ENCODE data around the gene SALL2.

SALL2 gene

DNA sequence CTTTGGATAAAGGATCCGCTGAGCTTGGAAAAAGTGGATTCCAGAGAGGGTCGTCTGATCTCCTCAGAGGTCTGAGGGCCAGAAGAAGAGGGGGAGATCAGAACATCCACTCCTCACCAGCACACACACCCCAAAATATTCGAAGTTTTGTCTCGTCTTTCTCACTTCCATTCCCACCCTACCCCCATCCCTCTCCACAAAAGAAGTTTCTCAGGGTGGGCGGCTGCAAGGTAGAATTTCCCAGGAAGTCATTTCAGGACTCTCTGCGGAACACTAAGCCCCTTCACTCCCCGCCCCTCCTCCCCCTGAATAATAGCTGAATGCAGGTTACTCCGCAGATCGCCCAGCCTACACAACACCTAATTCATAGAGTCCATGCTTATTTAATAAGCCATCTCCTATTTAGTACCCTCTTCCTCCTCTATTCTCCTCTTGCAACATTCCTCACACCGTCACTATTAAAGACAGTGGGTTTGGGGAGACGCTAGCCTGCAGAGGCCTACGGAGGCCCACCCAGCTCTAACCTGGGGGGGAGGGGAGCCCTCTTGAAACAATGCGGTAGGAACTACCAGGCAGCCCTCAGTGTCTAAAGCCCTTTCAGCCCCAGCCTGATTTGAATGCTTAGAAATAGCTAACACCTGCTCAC is 649 bp upstream of the SALL2 start:
- no peak for DNase-seq

DNA sequence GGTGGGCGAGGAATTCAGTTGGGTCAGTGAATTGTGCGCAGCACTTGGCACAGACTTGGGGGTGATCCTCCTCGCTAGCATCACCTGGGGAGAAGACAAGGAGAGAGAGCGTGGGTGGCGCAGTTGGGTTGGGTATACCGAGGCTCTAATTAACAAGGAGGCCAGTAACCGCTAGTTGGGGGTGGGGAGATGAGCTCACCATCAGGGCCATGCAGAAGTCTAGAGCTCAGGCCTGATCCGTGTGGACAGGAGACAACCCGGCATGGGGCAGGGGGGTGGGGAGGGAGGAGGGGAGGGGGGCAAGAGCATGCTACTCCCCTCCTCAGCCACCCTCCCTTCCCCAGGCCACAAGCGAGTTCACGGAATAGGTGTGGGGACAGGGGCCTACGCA is 580 bp downstream of the SALL2 start:
- DNase-seq = no peak

DNA sequence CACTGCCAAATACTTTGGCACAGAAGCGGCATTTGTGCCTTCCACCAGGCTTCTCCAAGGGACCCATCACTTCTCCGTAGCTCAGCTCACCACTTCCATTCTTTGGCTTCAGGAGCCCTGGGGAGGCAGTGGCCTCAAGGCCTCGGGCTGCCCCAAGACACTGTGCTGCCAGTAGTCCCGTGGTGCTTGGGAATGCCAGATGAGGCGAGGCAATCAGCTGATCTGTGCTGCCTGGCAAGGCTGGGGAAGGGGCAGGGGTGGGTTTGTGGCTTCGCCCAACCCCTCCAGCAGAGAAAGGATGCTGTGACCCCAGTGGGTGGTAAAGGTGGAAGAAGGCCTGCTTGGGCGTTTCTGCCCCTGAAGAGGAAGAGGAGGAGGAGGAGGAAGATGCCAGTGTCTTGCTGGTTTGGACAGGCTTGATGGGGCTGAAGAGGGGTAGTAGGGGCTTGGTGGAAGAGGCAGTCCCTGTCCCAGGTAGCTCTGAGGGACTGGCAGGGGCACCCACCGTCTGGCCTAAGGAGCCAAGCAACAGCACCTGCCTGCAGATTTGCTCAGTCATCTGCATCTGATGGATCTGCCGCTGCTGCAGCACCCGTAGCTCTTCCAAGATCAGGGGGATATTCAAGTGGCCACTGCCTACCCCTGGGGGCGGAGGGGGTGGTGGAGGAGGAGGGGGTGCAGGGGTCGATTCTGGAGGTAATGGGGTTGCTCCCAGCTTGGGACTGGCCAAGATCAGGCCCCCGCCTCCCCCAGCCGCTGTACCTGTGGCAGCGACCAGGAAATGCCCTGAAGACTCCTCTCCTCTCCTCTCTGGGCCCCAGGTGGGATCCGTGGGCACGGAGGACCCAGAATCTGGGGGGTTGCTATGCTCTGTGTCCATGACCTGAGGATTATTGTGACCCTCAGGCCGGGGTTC is 1.3 kb downstream of the SALL2 start:
- no peak for DNase-seq

DNA sequence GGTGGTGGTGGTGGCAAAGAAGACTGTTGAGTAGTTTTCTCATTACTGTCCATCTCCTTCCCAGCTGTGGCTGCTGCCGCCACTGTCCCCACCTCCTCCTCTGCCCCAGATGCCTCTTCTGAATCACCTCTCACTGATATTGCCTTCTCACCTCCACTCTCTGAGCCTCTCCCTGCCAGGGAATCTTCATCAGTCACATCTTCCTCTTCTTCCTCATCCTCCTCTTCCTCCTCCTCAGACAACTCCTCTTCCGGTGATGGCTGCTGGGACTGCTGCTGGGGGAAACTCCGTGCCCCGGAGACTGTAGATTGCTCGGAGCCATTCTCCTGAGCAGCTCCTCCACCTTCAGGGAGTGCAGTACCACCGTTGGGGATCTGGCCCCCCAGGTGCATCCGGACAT is 2.9 kb downstream of the SALL2 start:
- DNase-seq = no peak

DNA sequence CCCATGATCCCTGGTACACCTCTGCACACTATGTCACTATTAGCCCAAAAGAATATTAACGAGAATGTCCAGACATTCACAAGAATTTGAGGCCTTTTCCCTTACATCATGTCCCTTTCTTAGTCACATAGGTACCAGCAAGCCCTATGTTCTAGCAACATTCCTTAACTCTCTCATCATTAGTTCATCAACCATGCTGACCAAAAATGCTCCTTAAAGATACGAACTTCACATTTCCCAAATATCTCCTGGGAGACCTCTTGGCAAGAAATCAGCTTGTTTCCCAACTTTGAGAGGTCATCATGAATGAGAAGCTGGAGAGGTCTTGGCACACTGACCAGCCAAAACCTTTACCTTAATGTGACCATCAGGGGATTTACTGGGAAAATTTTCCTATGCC is 4.6 kb downstream of the SALL2 start:
- no peak for DNase-seq

DNA sequence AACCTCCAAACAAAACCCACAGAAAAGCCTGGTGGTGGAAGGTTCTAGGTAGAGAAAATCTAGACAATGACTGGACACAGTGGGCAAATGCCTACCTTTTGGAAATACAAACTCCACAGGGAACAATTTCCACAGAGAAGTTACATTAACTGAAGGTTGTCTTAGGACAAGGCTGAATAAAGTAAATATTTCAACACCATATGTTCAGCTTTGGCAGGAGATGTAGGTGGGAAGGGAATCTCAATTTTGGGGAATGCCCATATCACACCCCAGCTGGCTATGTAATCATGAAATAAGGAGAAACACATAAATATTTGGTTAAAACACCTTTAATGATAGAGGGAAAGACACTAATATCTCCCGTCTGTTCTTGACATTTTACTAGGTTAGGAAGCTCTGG is 5.4 kb downstream of the SALL2 start:
- peak; percentile 53 for DNase-seq

DNA sequence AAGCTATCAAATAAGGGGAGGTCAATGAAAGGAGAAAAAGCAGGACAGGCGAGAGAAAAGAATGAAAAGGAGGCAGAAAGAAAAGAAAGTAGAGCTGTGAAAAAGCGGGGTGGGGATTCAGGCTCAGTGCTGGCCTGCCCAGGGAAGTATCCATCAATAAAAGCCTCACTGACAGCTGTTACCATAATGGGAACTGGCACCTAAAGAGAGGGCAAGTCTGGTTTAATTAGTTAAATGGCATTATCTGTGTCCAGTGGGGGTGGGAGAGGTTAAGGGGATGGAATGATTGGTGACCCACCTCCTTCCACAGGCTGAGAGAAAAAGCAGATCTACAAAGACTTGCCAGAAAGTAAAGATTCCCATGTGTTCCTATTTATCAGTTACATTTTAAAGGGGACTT is 7.4 kb downstream of the SALL2 start:
- no peak for DNase-seq

DNA sequence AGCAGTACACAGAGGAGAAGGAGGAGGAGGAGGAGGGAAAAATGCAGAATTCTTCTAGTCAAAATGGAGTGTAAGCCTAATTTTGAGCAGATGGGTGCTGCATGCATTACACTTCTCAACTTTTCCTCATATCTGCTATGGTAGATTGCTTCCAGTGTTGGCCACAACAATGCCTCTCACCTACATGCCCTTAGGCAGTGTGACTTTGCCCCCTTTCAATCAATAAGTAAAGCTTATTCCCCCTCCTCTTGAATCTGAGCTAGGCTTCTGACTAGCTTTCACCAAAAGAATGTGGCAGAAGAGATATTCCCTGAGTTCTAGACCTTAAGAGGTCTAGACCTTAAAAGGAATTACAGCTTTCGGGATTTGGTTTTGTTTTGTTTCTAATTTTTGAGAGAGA is 11.8 kb downstream of the SALL2 start:
- no peak for DNase-seq

DNA sequence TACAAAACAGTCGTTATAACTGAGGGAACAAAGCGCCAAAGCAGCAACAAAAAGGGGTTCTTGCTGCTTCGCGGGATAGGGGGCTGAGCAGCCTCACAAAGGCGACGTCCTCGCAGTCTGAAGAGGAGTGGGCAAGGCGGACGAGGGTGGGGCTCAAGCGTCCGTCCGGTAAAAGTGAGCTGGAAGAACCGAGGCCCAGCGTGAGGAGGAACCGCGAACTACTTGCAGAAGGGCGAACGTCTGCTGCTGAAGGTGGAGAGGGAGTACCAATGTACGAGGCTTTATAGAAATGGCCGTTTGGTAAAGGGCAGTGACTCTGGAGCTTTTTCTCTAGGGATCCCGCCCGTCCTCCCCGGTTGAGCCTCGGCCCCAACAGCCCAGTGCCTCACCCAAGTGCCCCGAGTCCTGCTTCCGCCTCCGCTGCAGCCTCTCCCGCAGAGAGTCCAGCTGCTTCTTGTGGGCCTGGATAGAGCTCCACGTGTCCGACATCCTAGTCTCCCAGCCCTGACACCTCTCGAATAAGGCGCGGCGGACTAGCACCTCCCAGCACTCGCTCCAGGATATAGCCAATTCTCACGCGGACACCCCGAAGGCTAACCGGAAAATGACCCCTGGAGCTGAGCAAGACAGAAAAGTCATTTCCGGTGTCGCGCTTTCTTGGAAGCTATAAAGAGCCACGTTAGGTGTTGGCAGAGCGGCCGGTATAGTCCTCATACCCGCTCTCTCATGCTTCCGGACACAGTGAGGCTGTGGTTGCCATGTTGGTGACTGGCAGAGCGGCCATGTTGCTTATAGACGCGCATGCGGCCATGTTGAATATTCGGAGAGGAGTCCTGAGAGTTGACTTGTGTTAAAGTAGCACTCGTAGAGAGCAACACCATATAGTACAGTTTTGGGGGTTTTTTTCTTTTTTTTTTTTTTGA is 15.2 kb downstream of the SALL2 start, which contains the start of gene METTL3:
TSS of gene METTL3 (minus strand) at position 606 of the 923 bp plus-strand sequence. CDS start at position 489, 117 bp downstream.
- peak; percentile 97 for DNase-seq

DNA sequence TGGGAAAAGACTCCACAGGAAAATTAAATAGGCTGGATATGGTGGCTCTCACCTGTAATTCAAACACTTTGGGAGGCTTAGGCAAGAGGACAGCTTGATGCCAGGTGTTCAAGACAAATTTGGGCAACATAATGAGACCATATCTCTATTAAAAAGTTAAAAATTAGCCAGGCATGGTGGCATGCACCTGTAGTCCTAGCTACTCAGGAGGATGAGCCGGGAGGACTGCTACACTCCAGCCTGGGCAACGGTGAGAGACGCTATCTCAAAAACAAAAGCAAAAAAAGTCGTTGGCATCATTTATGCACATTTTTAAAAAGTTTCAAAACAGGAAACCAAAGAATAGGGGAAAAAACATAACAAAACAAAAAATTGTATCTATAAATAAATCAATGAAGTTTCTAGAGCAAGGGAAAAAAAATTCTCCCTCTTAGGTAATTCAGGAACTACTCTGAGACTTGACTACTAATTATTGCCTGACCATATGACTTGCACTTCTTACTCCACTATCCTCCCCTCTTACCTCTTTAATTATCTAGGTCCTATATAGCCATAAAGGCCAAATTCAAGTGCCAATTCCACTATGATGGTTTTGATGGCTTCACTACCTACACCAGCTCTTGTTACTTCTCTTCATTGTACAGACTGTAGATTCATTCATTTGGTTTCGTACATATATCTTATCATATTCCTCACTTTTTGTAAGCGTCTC is 16.6 kb downstream of the SALL2 start:
- no peak for DNase-seq

DNA sequence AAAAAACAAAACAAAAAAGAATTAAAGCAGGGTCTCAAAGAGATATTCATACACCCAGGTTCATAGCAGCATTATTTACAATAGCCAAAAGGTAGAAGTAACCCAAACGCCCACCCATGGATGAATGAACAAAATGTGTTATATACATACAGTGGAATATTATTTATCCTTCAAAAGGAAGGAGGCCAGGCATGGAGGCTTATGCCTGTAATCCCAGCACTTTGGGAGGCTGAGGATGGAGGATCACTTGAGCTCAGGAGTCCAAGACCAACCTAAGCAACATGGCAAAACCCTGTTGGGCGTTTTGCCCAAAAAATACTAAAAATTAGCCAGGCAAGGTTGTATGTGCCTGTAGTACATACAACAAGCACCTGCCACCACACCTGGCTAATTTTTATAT is 19.6 kb downstream of the SALL2 start:
- DNase-seq = no peak

DNA sequence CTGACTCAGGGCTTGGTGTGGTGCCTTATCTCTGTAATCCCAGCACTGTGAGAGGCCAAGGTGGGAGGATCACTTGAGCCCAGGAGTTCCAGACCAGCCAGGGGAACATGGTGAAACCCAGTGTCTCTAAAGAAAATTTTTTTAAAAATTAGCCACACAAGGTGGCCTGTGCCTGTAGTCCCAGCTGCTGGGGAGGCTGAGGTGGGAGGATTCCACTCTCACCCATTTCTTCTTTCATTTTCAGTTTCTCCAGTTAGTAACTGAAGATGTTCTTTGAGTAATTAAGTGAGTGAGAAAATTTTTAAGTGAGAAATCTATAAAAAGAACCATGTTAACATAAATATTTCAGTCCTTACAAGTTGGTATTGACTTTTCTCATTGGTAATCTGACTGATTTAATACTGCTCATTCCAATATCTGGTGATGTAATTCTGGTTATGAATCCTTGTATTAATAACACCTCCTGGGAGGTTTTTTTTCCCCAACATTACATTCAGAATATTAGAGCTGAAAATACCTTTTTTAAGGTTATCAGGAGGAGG is 21.1 kb downstream of the SALL2 start:
- DNase-seq = no peak

DNA sequence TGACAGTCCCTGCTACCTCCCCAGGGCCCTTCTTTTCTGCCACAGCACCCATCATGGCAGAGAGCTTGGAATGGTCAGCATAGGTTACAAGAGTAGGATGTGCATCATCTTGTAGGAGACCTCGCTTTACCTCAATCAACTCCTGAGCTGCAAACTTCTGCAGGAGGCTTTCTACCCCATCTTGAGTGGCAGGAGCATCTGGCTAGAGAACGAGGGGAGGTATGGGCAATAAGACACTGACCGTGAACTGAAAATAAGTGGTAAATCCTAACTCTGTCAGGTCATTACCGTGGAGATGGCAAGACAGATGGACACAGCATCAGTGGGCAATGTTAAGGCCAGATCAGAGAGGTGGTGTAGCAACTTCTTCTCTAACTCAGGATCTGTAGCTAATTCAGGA is 22.8 kb downstream of the SALL2 start:
- DNase-seq = no peak

DNA sequence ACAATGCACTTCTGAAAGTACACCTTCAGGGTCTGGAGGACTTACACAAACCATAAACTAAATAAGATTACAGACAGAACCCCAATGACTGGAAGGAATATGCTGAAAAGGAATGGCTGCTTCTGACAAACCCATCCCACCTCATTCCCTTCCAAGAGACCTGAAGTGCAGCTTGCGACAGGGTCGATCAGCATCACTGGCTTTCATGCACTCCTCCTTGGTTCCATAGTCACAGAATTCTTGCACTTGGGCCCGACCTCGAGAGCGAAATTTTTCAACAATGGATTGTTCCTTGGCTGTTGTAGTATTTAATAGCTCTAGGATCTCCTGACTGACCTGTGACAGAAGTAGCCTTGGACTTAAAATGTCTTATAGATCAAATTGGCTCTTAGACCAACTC is 24.6 kb downstream of the SALL2 start:
- no peak for DNase-seq

DNA sequence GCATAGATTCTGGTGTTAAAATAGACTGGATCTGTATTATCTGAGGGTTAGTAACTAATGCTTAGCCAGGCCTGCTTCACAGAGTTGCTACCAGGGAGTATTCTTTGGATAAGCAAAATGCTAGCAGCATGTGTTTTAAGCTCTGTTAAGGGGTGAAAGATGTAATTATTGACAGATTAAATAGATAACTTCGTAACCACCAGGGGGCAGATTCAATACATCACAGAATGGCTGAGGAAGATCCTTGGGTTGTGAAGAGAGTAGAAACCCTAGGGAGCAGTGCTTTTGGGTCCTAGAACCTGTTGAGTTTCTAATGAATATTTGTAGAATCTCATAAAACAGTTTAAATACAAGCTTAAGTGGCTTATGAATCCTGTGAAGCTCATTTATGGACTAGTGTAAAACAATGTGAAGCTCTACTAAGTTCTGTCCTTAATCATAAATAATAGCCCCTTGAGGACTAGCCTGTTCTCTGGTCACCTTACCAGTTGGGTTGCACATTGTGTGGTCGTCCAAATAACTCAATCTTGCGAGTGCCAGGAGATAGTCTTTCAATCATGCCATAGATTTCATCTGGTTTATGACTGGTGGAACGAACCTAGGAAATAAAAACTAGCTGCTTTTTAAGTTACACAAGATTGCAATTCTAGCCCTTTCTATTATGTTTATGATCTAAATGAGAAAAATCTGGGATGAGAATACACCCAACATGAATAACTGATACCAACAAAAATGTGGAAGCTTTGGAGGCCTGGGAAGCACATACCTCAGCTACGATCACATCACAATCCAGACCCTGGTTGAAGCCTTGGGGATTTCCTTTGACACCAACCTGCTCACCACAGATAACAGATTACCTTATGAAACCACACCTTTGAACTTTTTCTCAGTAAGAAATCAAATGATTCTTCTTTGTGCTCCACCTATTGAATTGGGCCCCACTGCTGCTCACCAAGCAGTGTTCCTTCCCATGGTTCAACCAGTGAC is 27.3 kb downstream of the SALL2 start:
- DNase-seq = peak; percentile 83

DNA sequence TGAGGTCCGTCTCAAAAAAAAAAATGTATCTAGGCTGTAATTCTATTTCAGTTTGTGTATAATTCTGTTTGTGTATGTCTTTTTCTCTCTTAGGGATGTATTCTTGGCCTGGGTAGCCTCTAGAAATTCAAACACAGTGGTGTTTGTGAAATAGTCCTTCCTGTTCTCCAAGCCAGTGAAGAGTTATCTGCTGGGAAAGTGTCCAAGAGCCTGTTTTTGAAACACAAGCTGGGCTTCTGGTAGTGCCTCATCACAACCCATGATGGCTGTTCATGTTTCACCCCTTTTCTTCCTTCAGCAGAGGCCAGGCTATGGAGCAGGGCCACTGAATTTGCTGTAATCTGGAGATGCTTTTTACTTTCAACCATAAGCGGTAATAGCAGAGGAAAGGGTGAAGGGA is 29.7 kb downstream of the SALL2 start:
- DNase-seq = no peak

DNA sequence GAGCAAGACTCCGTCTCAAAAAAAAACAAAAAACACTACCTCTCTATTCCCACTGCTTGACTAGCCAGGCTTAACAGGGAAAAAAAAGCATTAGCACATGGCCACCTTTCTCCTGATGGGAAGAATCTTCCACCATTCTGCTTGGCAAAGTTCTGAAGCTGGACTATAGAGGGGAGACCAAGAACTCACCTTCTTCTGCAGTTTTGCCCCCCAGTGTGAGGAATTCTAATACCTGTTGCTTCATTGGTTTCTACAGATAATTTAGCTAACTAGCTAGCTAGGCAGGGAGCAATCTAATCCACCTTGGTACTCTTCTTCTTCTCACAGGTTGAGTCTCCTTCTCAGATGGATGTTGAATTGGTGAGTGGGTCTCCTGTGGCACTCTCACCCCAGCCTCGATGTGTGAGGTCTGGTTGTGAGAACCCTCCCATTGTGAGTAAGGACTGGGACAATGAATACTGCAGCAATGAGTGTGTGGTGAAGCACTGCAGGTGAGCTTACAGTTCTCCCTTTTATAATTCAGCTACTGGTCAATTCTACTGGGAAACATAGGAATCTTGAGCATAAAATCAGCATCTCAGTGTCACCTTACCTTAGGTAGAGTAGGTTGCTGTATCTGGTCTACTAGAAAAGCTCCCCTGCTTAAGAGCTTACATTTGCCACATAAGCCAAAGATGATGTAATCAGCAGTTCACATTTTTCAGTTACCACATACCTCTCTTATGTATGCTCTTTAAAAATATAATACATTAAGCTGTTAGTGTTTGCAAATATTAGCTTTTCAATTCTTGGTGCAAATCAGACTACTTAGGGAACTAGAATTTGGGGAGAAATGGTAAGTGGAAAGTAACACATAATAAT is 31.0 kb downstream of the SALL2 start:
- DNase-seq = no peak

DNA sequence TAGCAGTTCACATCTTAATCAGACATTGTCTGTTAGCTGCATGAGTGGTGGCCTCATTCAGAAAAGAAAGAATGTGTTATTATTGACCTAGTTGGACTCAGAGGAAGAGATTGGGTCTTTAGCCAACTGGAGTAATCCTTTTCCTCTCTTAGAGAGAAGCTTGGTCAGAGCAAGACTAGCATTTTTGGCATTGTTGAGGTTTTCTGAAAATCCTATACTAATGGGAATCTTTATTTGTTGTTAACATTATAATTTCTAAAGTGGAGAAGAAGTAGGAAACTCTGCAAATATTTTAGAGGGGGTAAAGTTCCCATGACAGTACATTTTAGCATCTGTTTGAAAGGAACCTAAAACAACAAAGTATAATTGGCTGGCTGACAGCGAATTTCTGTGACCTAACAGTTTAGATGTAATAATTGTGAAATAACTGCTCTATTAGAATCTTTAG is 39.5 kb downstream of the SALL2 start:
- DNase-seq = no peak

DNA sequence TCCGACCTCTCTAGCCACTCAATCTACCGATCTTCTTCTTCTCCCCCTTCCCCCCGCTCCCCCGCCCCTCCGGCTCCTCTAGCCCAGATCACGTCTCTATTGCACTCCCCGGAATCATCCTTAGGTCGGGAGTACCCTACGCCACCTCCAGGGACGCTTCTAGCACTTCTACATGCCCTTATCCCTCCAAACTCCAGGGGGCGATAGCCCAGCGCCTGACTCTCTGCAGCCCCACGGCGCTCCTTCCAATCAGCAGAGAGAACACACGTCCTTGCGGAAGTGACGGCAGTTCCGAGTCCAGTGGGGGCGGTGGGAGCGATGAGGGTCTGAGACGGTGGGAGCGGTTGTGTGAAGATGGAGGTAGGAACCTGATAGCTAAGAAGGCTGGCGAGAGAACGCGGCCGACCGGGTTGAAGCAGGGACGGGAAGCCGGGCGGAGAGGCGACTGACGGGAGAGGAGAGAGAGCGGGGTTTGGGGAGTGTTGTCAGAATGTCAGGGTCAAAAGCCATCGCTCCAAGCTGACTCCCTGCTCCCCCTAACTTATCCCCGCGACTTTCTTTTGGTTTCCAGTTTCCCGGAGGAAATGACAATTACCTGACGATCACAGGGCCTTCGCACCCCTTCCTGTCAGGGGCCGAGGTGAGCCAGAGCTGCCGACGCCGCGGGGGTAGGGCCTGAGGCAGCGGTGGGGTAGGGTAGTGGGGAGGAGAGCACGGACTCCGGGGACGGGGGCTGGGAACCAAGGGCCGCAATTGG is 49.0 kb downstream of the SALL2 start, which contains the start of the genes RAB2B and TOX4:
TSS of gene RAB2B (minus strand) at position 35 of the 757 bp plus-strand sequence. CDS start 87 bp downstream, outside the sequence.
TSS of gene TOX4 (plus strand) at position 271 of the 757 bp plus-strand sequence. CDS start at position 355, 84 bp downstream.
- DNase-seq = peak; percentile 99
